Liver (tissue), 3 donors: Measurements from ENCODE around the gene BID.

Source experiments
- CTCF ChIP-seq: fragments of 150-350 bp; IDR thresholded peaks from 2 replicates; pipeline ENCODE4 v1.5.1; 2017; ENCODE audit warnings: improper control_type of control experiment, low read depth, low read length; ENCODE audit not compliant: missing input control
- EGR1 ChIP-seq, 2 donors: IDR thresholded peaks; 2 replicates each; pipeline ENCODE4 v1.6.1; 2016 to 2018; ENCODE audit warnings: antibody characterized with exemption in 2 of 2, low read depth in 2 of 2
- FOXA1 ChIP-seq: IDR thresholded peaks from 2 replicates; pipeline ENCODE4 v1.6.1; 2016; ENCODE audit warnings: antibody characterized with exemption
- GABPA ChIP-seq, 2 donors: IDR thresholded peaks in 1 of 2; conservative IDR thresholded peaks in 1 of 2; 2 replicates each; pipeline ENCODE4 v1.6.1; 2016; ENCODE audit warnings: antibody characterized with exemption in 2 of 2, mild to moderate bottlenecking in 1 of 2, moderate library complexity in 1 of 2
- MAX ChIP-seq: IDR thresholded peaks from 2 replicates; pipeline ENCODE4 v1.6.1; 2016; ENCODE audit warnings: antibody characterized with exemption
- RXRA ChIP-seq, 2 donors: IDR thresholded peaks; 2 replicates each; pipeline ENCODE4 v1.6.1; 2017 to 2018; ENCODE audit warnings: antibody characterized with exemption in 2 of 2, mild to moderate bottlenecking in 1 of 2
- TF ChIP-seq, protein P1 (sequence below): IDR thresholded peaks from 2 replicates; pipeline ENCODE4 v1.6.1; 2016; ENCODE audit warnings: antibody characterized with exemption
- donor health status: healthy.
- donor health status: healthy.

DNA sequence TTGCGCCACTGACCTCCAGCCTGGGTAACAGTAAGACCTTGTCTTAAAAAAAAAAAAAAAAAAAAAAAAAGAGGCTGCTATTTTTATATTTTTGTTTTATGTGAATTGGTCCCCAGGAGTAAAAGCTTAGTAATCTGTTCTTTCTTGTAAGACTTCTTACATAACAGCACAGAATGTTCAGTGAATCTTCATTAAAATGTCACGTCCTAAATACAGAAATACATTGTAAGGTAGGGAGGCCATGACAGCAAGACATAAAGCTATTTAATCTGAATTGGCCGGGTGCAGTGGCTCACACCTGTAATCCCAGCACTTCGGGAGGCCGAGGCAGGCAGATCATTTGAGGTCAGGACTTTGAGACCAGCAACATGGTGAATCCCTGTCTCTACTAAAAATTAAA lies 64.2 kb downstream of the BID start:
- no peak for TF ChIP-seq CTCF
- TF ChIP-seq MAX = no peak
- no peak for TF ChIP-seq FOXA1
- TF ChIP-seq RXRA (IDR thresholded peaks at IDR 0.05) = no peak
- no peak for TF ChIP-seq GABPA (IDR thresholded peaks at IDR 0.05 in 1 of 2, conservative IDR thresholded peaks at IDR 0.05 in 1 of 2)
- no peak for TF ChIP-seq EGR1 (IDR thresholded peaks at IDR 0.05; ENCODE audit: low read depth in 2 of 2)
- TF ChIP-seq, protein P1, sequence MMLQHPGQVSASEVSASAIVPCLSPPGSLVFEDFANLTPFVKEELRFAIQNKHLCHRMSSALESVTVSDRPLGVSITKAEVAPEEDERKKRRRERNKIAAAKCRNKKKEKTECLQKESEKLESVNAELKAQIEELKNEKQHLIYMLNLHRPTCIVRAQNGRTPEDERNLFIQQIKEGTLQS = no peak
